MM.1S (cell line): ENCODE data around the gene GSTT2.

Experiments used
- DNase-seq: peaks from one replicate; pipeline ENCODE4 v3.0.0-alpha.2; 2015
- H2AFZ ChIP-seq: fragments of 300-600 bp; sonication (generic); 2 replicates; pipeline ENCODE4 v1.6.0; 2016; ENCODE audit warnings: antibody characterized with exemption, low read length
- H3F3A ChIP-seq: fragments of 300-600 bp; sonication (generic); 2 replicates; pipeline ENCODE4 v1.6.1; 2016; ENCODE audit warnings: mild to moderate bottlenecking, antibody characterized with exemption, low read length, moderate library complexity, mixed read lengths; ENCODE audit not compliant: insufficient read depth
- H3K27ac ChIP-seq: fragments of 300-600 bp; sonication (generic); 2 replicates; pipeline ENCODE4 v1.5.1; 2016; ENCODE audit warnings: mild to moderate bottlenecking, low read length
- H3K27me3 ChIP-seq: fragments of 300-600 bp; sonication (generic); replicated peaks from 2 replicates; pipeline ENCODE4 v1.6.0; 2016; ENCODE audit warnings: low read length; ENCODE audit not compliant: insufficient read depth
- H3K36me3 ChIP-seq: fragments of 300-600 bp; sonication (generic); replicated peaks from 2 replicates; pipeline ENCODE4 v1.6.1; 2016; ENCODE audit warnings: mild to moderate bottlenecking, low read length, mixed read lengths; ENCODE audit not compliant: insufficient read depth
- H3K4me1 ChIP-seq: fragments of 300-600 bp; sonication (generic); 2 replicates; pipeline ENCODE4 v1.6.1; 2016; ENCODE audit warnings: low read length, mixed read lengths
- H3K4me2 ChIP-seq: fragments of 300-600 bp; sonication (generic); 2 replicates; pipeline ENCODE4 v1.6.0; 2016; ENCODE audit warnings: low read depth, low read length
- H3K4me3 ChIP-seq: fragments of 300-600 bp; sonication (generic); 2 replicates; pipeline ENCODE4 v1.5.1; 2016; ENCODE audit warnings: low read length, mixed read lengths
- H3K79me2 ChIP-seq: fragments of 300-600 bp; sonication (generic); 2 replicates; pipeline ENCODE4 v1.6.1; 2016; ENCODE audit warnings: mixed run types, low read length, mixed read lengths
- H3K9ac ChIP-seq: fragments of 300-600 bp; sonication (generic); 2 replicates; pipeline ENCODE4 v1.6.1; 2016; ENCODE audit warnings: low read length, mixed read lengths
- H3K9me2 ChIP-seq: fragments of 300-600 bp; sonication (generic); replicated peaks from 2 replicates; pipeline ENCODE4 v1.6.1; 2016; ENCODE audit warnings: mild to moderate bottlenecking, low read length, mixed read lengths; ENCODE audit not compliant: insufficient read depth
- H3K9me3 ChIP-seq: fragments of 300-600 bp; sonication (generic); replicated peaks from 2 replicates; pipeline ENCODE4 v1.6.1; 2016; ENCODE audit warnings: mild to moderate bottlenecking, low read length, mixed read lengths; ENCODE audit not compliant: insufficient read depth
- H4K20me1 ChIP-seq: fragments of 300-600 bp; sonication (generic); 2 replicates; pipeline ENCODE4 v1.6.1; 2016; ENCODE audit warnings: mild to moderate bottlenecking, low read length, moderate library complexity, mixed read lengths; ENCODE audit not compliant: insufficient read depth
- CTCF ChIP-seq: fragments of 300-600 bp; sonication (generic); IDR thresholded peaks from 2 replicates; pipeline ENCODE4 v1.5.1; 2016; ENCODE audit warnings: antibody characterized with exemption, low read length, mixed read lengths
- EZH2 ChIP-seq: fragments of 300-600 bp; sonication (generic); optimal IDR thresholded peaks from 2 replicates; pipeline ENCODE3; 2017; ENCODE audit warnings: low read depth, mild to moderate bottlenecking, antibody characterized with exemption, low read length, mixed read lengths
- EZH2phosphoT487 ChIP-seq: fragments of 300-600 bp; sonication (generic); IDR thresholded peaks from 2 replicates; pipeline ENCODE4 v1.6.1; 2018; ENCODE audit warnings: antibody characterized with exemption, low read length

GSTT2 gene

GRCh38 chr22:24002851-24003250 lies 22.9 kb downstream of the GSTT2 start:
- no peak overlapping the region for H3K9ac ChIP-seq
- H3K9me3 ChIP-seq = no peaks in the 10 kb centered on the region
- no peaks in the 10 kb centered on the region for H3K4me1 ChIP-seq
- no peak overlapping the region for H3K4me2 ChIP-seq
- H3F3A ChIP-seq = no peaks in the 10 kb centered on the region
- H2AFZ ChIP-seq = no peak overlapping the region
- no peaks in the 10 kb centered on the region for H3K36me3 ChIP-seq
- H3K4me3 ChIP-seq = no peak overlapping the region
- no peaks in the 10 kb centered on the region for H3K9me2 ChIP-seq
- H3K79me2 ChIP-seq = no peaks in the 10 kb centered on the region
- H3K27me3 ChIP-seq = no peaks in the 10 kb centered on the region
- TF ChIP-seq EZH2phosphoT487 = no peak
- TF ChIP-seq EZH2 = no peak
- no peak for TF ChIP-seq CTCF
- DNase-seq = no peak
- H4K20me1 ChIP-seq = no peaks in the 10 kb centered on the region
- no peak overlapping the region for H3K27ac ChIP-seq

- Histone ChIP-seq H3K9me2 (no peaks in the 10 kb centered on the region), H3K27me3 (no peaks in the 10 kb centered on the region), H4K20me1 (no peaks in the 10 kb centered on the region), H3K4me3 (no peak overlapping the region), H3K4me1 (peaks cover 9% of the 10 kb centered on the region; the same call in 1 of the 2 replicates), H3K27ac (no peak overlapping the region), H3K36me3 (no peaks in the 10 kb centered on the region), H3K9me3 (no peaks in the 10 kb centered on the region), H2AFZ (no peak overlapping the region), H3F3A (no peaks in the 10 kb centered on the region), H3K4me2 (no peak overlapping the region), H3K79me2 (no peaks in the 10 kb centered on the region), H3K9ac (no peak overlapping the region)
- TF ChIP-seq EZH2 = no peak
- TF ChIP-seq EZH2phosphoT487 = no peak
- no peak for TF ChIP-seq CTCF
- DNase-seq = no peak
Observed at GRCh38 chr22:24003887-24004286, 24.0 kb downstream of the GSTT2 start.

- no peaks in the 10 kb centered on the region for H3K9me3 ChIP-seq
- no peaks in the 10 kb centered on the region for H3K9me2 ChIP-seq
- H4K20me1 ChIP-seq = no peaks in the 10 kb centered on the region
- H3K27me3 ChIP-seq = no peaks in the 10 kb centered on the region
- no peak within 1 kb of the TSS for H3K4me2 ChIP-seq
- H3K9ac ChIP-seq = no peak within 1 kb of the TSS
- H3K27ac ChIP-seq = no peak within 1 kb of the TSS
- DNase-seq = no peak
- H2AFZ ChIP-seq = no peak within 1 kb of the TSS
- TF ChIP-seq EZH2phosphoT487 (no peak), CTCF (no peak), EZH2 (no peak)
- peaks cover 10% of the 10 kb centered on the region; the same call in 1 of the 2 replicates for H3K4me1 ChIP-seq
- no peaks in the 10 kb centered on the region for H3F3A ChIP-seq
- H3K79me2 ChIP-seq = no peaks in the 10 kb centered on the region
- H3K4me3 ChIP-seq = no peak within 1 kb of the TSS
- no peaks in the 10 kb centered on the region for H3K36me3 ChIP-seq
Observed at GRCh38 chr22:24005201-24005600, 25.3 kb downstream of the GSTT2 start, which contains the start of gene GSTT4. GSTT4 (minus strand) TSS chr22:24005453; CDS start chr22:24005356, 97 bp downstream.
